ENCODE measurements around the gene NPAS4. TPM values are rescaled to one million over a fixed set of nuclear protein-coding genes. Genes with fewer than 3 reads are reported as not detected.
A peak's percentile ranks its signal among the peaks of the same experiment; 100 is the strongest.

NPAS4 gene
- total RNA-seq, 1 donor from 2014 or later: 0.20 TPM

DNA sequence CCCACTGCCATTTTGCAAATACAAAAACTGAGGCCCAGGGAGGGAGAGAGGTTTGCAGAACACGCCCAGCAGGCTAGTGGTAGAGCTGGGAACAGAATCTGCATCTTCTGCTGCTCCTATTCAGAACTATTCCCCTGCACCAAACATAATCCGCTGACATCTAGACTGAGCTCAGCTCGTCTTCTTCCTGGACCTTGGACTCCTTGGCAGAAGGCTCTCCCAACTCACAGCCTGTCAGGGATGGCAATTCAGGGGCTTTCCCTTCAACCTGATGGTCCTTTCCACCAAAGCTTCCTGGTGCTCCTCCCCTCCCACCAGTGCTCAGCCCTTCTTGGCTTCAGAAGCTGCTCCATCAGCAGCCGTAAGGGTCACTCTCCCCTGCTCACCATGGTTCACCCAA lies 9.5 kb upstream of the NPAS4 start:
- Histone ChIP-seq H3K9me3 (ENCODE audit: insufficient read depth, low read depth, low read length) (no peaks in the 10 kb centered on the region), H3K9ac (ENCODE audit: low read length) (no peak overlapping the region), H4K20me1 (ENCODE audit: insufficient read depth, low read length) (peaks cover 23% of the 10 kb centered on the region), H3K27ac (ENCODE audit: low read depth, low read length) (no peak overlapping the region), H2AFZ (ENCODE audit: low read depth, low read length) (no peak overlapping the region), H3K4me3 (ENCODE audit: insufficient read depth, low read depth, low read length) (no peak overlapping the region), H3K4me2 (ENCODE audit: low read length) (no peak overlapping the region), H3K27me3 (ENCODE audit: insufficient read depth, low read length) (peaks cover 19% of the 10 kb centered on the region), H3K36me3 (ENCODE audit: insufficient read depth, low read length) (no peaks in the 10 kb centered on the region), H3K79me2 (ENCODE audit: insufficient read depth, low read length) (no peaks in the 10 kb centered on the region), H3K4me1 (ENCODE audit: insufficient read depth, low read length) (peaks cover 11% of the 10 kb centered on the region)
- Mint-ChIP-seq H3K4me3 (ENCODE audit: unreplicated experiment) (peak overlapping the region; percentile 27), H3K4me1 (ENCODE audit: low read depth, unreplicated experiment) (peaks cover 11% of the 10 kb centered on the region), H3K9me3 (ENCODE audit: unreplicated experiment) (no peaks in the 10 kb centered on the region), H3K36me3 (ENCODE audit: low read depth, unreplicated experiment) (no peaks in the 10 kb centered on the region), H3K27me3 (ENCODE audit: low read depth, unreplicated experiment) (peaks cover 53% of the 10 kb centered on the region), H3K27ac (ENCODE audit: unreplicated experiment) (no peak overlapping the region)
- FAIRE-seq (no peak), DNase-seq (ENCODE audit: low read depth) (no peak)
- no peak for TF ChIP-seq EZH2 (IDR thresholded peaks at IDR 0.05; ENCODE audit: insufficient read depth, low read length)
- TF ChIP-seq, protein P1, sequence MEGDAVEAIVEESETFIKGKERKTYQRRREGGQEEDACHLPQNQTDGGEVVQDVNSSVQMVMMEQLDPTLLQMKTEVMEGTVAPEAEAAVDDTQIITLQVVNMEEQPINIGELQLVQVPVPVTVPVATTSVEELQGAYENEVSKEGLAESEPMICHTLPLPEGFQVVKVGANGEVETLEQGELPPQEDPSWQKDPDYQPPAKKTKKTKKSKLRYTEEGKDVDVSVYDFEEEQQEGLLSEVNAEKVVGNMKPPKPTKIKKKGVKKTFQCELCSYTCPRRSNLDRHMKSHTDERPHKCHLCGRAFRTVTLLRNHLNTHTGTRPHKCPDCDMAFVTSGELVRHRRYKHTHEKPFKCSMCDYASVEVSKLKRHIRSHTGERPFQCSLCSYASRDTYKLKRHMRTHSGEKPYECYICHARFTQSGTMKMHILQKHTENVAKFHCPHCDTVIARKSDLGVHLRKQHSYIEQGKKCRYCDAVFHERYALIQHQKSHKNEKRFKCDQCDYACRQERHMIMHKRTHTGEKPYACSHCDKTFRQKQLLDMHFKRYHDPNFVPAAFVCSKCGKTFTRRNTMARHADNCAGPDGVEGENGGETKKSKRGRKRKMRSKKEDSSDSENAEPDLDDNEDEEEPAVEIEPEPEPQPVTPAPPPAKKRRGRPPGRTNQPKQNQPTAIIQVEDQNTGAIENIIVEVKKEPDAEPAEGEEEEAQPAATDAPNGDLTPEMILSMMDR (IDR thresholded peaks at IDR 0.05; ENCODE audit: insufficient read depth, low read depth, low read length): no peak

DNA sequence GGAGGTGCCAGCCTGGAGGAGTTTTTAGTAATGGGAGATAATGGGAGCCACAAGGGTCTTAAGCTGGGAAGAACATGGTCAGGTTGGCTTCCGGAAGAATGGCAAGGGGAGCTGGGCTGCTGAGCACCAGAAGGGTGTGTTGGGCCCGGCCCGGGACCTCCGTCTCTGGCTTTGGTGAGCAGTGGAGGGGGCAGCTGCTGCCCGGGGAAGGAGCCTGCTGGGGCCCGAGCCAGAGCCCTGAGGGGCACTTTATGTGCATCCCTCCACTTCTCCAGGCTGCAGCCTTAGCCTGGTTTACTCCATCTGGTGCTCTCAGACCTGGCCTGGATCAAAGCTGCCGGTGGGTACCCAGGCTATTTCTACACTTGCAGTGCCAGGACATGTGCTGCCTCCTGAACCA lies 8.7 kb upstream of the NPAS4 start:
- peaks cover 53% of the 10 kb centered on the region for H3K27me3 Mint-ChIP-seq (ENCODE audit: low read depth, unreplicated experiment)
- H3K4me3 ChIP-seq (ENCODE audit: insufficient read depth, low read depth, low read length): no peak overlapping the region
- no peaks in the 10 kb centered on the region for H3K9me3 Mint-ChIP-seq (ENCODE audit: unreplicated experiment)
- no peak overlapping the region for H3K27ac ChIP-seq (ENCODE audit: low read depth, low read length)
- H3K9me3 ChIP-seq (ENCODE audit: insufficient read depth, low read depth, low read length): no peaks in the 10 kb centered on the region
- no peak overlapping the region for H3K9ac ChIP-seq (ENCODE audit: low read length)
- peaks cover 29% of the 10 kb centered on the region for H4K20me1 ChIP-seq (ENCODE audit: insufficient read depth, low read length)
- peaks cover 17% of the 10 kb centered on the region for H3K27me3 ChIP-seq (ENCODE audit: insufficient read depth, low read length)
- no peaks in the 10 kb centered on the region for H3K79me2 ChIP-seq (ENCODE audit: insufficient read depth, low read length)
- peak overlapping the region; percentile 54 for H3K4me3 Mint-ChIP-seq (ENCODE audit: unreplicated experiment)
- DNase-seq (ENCODE audit: low read depth): no peak
- H3K27ac Mint-ChIP-seq (ENCODE audit: unreplicated experiment): no peak overlapping the region
- no peaks in the 10 kb centered on the region for H3K36me3 Mint-ChIP-seq (ENCODE audit: low read depth, unreplicated experiment)
- H2AFZ ChIP-seq (ENCODE audit: low read depth, low read length): no peak overlapping the region
- peaks cover 12% of the 10 kb centered on the region for H3K4me1 Mint-ChIP-seq (ENCODE audit: low read depth, unreplicated experiment)
- no peak for FAIRE-seq
- TF ChIP-seq EZH2 (IDR thresholded peaks at IDR 0.05; ENCODE audit: insufficient read depth, low read length): no peak
- TF ChIP-seq, protein P1 (IDR thresholded peaks at IDR 0.05; ENCODE audit: insufficient read depth, low read depth, low read length): no peak
- H3K4me1 ChIP-seq (ENCODE audit: insufficient read depth, low read length): peaks cover 11% of the 10 kb centered on the region
- no peak overlapping the region for H3K4me2 ChIP-seq (ENCODE audit: low read length)
- no peaks in the 10 kb centered on the region for H3K36me3 ChIP-seq (ENCODE audit: insufficient read depth, low read length)

DNA sequence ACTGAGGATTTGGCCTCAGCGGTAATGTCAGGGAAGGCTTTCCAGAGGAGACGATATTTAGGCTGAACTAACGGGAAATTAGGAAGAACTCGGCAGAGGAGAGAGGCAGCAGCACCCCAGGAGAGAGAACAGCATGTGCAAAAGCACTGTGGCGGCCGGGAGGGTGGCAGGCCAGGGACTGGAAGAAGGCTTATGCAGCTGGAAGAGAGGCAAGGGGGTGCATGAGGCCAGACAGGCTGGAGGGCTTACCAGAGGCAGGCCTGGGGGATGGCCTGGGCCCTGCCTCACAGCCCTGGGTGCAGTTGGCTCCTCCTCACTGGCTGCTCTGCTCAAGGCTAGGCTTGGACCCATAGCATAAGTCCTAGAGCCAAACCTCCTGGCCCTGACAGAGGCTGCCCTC lies 7.7 kb upstream of the NPAS4 start:
- H3K9me3 ChIP-seq (ENCODE audit: insufficient read depth, low read depth, low read length): no peaks in the 10 kb centered on the region
- DNase-seq (ENCODE audit: low read depth): no peak
- Mint-ChIP-seq H3K36me3 (ENCODE audit: low read depth, unreplicated experiment) (no peaks in the 10 kb centered on the region), H3K4me1 (ENCODE audit: low read depth, unreplicated experiment) (peaks cover 22% of the 10 kb centered on the region), H3K9me3 (ENCODE audit: unreplicated experiment) (no peaks in the 10 kb centered on the region), H3K27ac (ENCODE audit: unreplicated experiment) (no peak overlapping the region), H3K4me3 (ENCODE audit: unreplicated experiment) (no peak overlapping the region), H3K27me3 (ENCODE audit: low read depth, unreplicated experiment) (peaks cover 53% of the 10 kb centered on the region)
- H3K27ac ChIP-seq (ENCODE audit: low read depth, low read length): no peak overlapping the region
- H3K27me3 ChIP-seq (ENCODE audit: insufficient read depth, low read length): peaks cover 14% of the 10 kb centered on the region
- no peak overlapping the region for H3K9ac ChIP-seq (ENCODE audit: low read length)
- peaks cover 38% of the 10 kb centered on the region for H4K20me1 ChIP-seq (ENCODE audit: insufficient read depth, low read length)
- H3K4me2 ChIP-seq (ENCODE audit: low read length): no peak overlapping the region
- H3K4me1 ChIP-seq (ENCODE audit: insufficient read depth, low read length): peaks cover 18% of the 10 kb centered on the region
- H2AFZ ChIP-seq (ENCODE audit: low read depth, low read length): no peak overlapping the region
- no peaks in the 10 kb centered on the region for H3K79me2 ChIP-seq (ENCODE audit: insufficient read depth, low read length)
- FAIRE-seq: no peak
- H3K4me3 ChIP-seq (ENCODE audit: insufficient read depth, low read depth, low read length): no peak overlapping the region
- no peak for TF ChIP-seq EZH2 (IDR thresholded peaks at IDR 0.05; ENCODE audit: insufficient read depth, low read length)
- TF ChIP-seq, protein P1 (IDR thresholded peaks at IDR 0.05; ENCODE audit: insufficient read depth, low read depth, low read length): no peak
- H3K36me3 ChIP-seq (ENCODE audit: insufficient read depth, low read length): no peaks in the 10 kb centered on the region
